HFFc6 (cell line): ENCODE measurements around the gene GAB3. TPM values are rescaled to one million over a fixed set of nuclear protein-coding genes. Genes with fewer than 3 reads are reported as not detected.

Experiments
- DNase-seq: peaks from one replicate; pipeline ENCODE4 v3.0.0-alpha.2; 2018
- H3K27ac Mint-ChIP-seq: 2 replicates; pipeline ENCODE4 v1.8.0; 2020; ENCODE audit warnings: mild to moderate bottlenecking, mixed read lengths
- H3K27me3 Mint-ChIP-seq: 2 replicates; pipeline ENCODE4 v1.8.0; 2021; ENCODE audit warnings: mild to moderate bottlenecking, moderate library complexity, mixed read lengths; ENCODE audit not compliant: insufficient read depth
- H3K36me3 Mint-ChIP-seq: 2 replicates; pipeline ENCODE4 v1.8.0; 2021; ENCODE audit warnings: low read depth, mixed read lengths
- H3K4me1 Mint-ChIP-seq: 2 replicates; pipeline ENCODE4 v1.8.0; 2020; ENCODE audit warnings: low read depth, mixed read lengths
- H3K4me3 Mint-ChIP-seq: 2 replicates; pipeline ENCODE4 v1.8.0; 2020; ENCODE audit warnings: mild to moderate bottlenecking, moderate library complexity, mixed read lengths
- H3K9me3 Mint-ChIP-seq: 2 replicates; pipeline ENCODE4 v1.8.0; 2020; ENCODE audit warnings: mild to moderate bottlenecking, mixed read lengths
- CTCF ChIP-seq: fragments of 200-600 bp; sonication (generic); IDR thresholded peaks from 2 replicates; pipeline ENCODE4 v1.5.0; 2021; ENCODE audit warnings: antibody characterized with exemption, mild to moderate bottlenecking
- total RNA-seq, 6 experiments: library from RNA; stranded (reverse); fragmentation: NEBNext Ultra II Directional; extraction: Animal tissue kit (Norgen Biotek cat#: 25700); gene quantifications; 2 replicates in 1 of 6; 3 replicates in 5 of 6; pipeline ENCODE4 v1.2.3, GENCODE V29; 2021

GAB3 gene
- total RNA-seq, 6 experiments from 2014 or later: 0.05 to 0.50 (median 0.16) TPM

GRCh38 chrX:154779261-154779660, 28.4 kb upstream of the GAB3 start:
- peak; percentile 55 for DNase-seq
- Mint-ChIP-seq H3K36me3 (peaks cover 27% of the 10 kb centered on the region), H3K4me1 (peaks cover 36% of the 10 kb centered on the region), H3K4me3 (no peak overlapping the region), H3K27me3 (peaks cover 2% of the 10 kb centered on the region), H3K9me3 (no peaks in the 10 kb centered on the region), H3K27ac (peak overlapping the region; percentile 74; the same call in 1 of the 2 replicates)
- TF ChIP-seq CTCF: no peak

GRCh38 chrX:154776753-154777152, 25.9 kb upstream of the GAB3 start:
- peaks cover 2% of the 10 kb centered on the region for H3K27me3 Mint-ChIP-seq
- no peak for DNase-seq
- TF ChIP-seq CTCF: no peak
- H3K9me3 Mint-ChIP-seq: no peaks in the 10 kb centered on the region
- peaks cover 27% of the 10 kb centered on the region for H3K4me1 Mint-ChIP-seq
- H3K36me3 Mint-ChIP-seq: peaks cover 34% of the 10 kb centered on the region
- H3K27ac Mint-ChIP-seq: 0 out of 2 replicates have a peak overlapping the region, but pooled peaks have one; percentile 8
- H3K4me3 Mint-ChIP-seq: no peak overlapping the region

GRCh38 chrX:154775419-154776349, 24.8 kb upstream of the GAB3 start:
- Mint-ChIP-seq H3K9me3 (no peaks in the 10 kb centered on the region), H3K4me3 (no peak overlapping the region), H3K27me3 (peaks cover 2% of the 10 kb centered on the region), H3K4me1 (peaks cover 23% of the 10 kb centered on the region), H3K27ac (no peak overlapping the region), H3K36me3 (peaks cover 36% of the 10 kb centered on the region)
- no peak for TF ChIP-seq CTCF
- no peak for DNase-seq

GRCh38 chrX:154774622-154775021, 23.7 kb upstream of the GAB3 start:
- TF ChIP-seq CTCF: no peak
- H3K27ac Mint-ChIP-seq: no peak overlapping the region
- H3K27me3 Mint-ChIP-seq: peaks cover 2% of the 10 kb centered on the region
- H3K4me1 Mint-ChIP-seq: peaks cover 22% of the 10 kb centered on the region
- no peaks in the 10 kb centered on the region for H3K9me3 Mint-ChIP-seq
- peaks cover 39% of the 10 kb centered on the region for H3K36me3 Mint-ChIP-seq
- DNase-seq: no peak
- H3K4me3 Mint-ChIP-seq: no peak overlapping the region

- no peaks in the 10 kb centered on the region; the same call in 1 of the 2 replicates for H3K27me3 Mint-ChIP-seq
- peak within 1 kb of the TSS; percentile 90 for H3K4me3 Mint-ChIP-seq
- peak; percentile 91 for DNase-seq
- H3K27ac Mint-ChIP-seq: peak within 1 kb of the TSS; percentile 90
- H3K36me3 Mint-ChIP-seq: peaks cover 6% of the 10 kb centered on the region; the same call in 1 of the 2 replicates
- H3K9me3 Mint-ChIP-seq: no peaks in the 10 kb centered on the region
- peaks cover 11% of the 10 kb centered on the region; the same call in 1 of the 2 replicates for H3K4me1 Mint-ChIP-seq
- TF ChIP-seq CTCF: 0 out of 2 replicates have a peak, but pooled peaks have one; percentile 26
Measured at GRCh38 chrX:154762537-154763296, 11.8 kb upstream of the GAB3 start, which contains the start of gene DKC1. TSS of gene DKC1 (plus strand) at chrX:154762864. CDS start at chrX:154762966, 102 bp downstream.
